BJ (cell line): ENCODE measurements around the gene DSG3. TPM values are rescaled to one million over a fixed set of nuclear protein-coding genes. Genes with fewer than 3 reads are reported as not detected.

Experiments used
- CTCF ChIA-PET: fragments of 350-600 bp; formaldehyde crosslinking; extraction: SDS; loops from one replicate; lab custom pipeline; 2021; ENCODE audit warnings: antibody characterized with exemption, inconsistent platforms; lab: Yijun Ruan, JAX
- POLR2A ChIA-PET: fragments of 300-600 bp; sonication (Branson Sonifier 250); formaldehyde crosslinking; extraction: SDS; loops from one replicate; lab custom pipeline; 2021; ENCODE audit warnings: antibody characterized with exemption; lab: Charles Lee
- DNase-seq: peaks from one replicate; pipeline ENCODE4 v3.0.0-alpha.2; 2011; ENCODE audit warnings: low read depth
- H3K27me3 ChIP-seq: 2 replicates; pipeline ENCODE4 v1.6.0; 2011; ENCODE audit warnings: low read length; ENCODE audit not compliant: control insufficient read depth, insufficient read depth
- H3K36me3 ChIP-seq: 2 replicates; pipeline ENCODE4 v1.5.1; 2011; ENCODE audit warnings: low read length; ENCODE audit not compliant: control insufficient read depth, insufficient read depth
- H3K4me3 ChIP-seq: 2 replicates; pipeline ENCODE4 v1.5.1; 2011; ENCODE audit warnings: low read depth, mild to moderate bottlenecking, control low read depth, low read length
- polyA plus RNA-seq: library from polyadenylated mRNA; depleted of rRNA; stranded (reverse); fragments of >200 nt; gene quantifications from 2 replicates; pipeline ENCODE4 v1.2.3, GENCODE V29; 2011
- TF ChIP-seq, protein P1 (sequence below): IDR thresholded peaks from 2 replicates; pipeline ENCODE4 v1.5.1; 2011; ENCODE audit warnings: low read depth, mild to moderate bottlenecking, control low read depth, inconsistent platforms, low read length, moderate library complexity; ENCODE audit not compliant: insufficient read depth

The DSG3 gene
- polyA plus RNA-seq, 1 experiment, result not detected

DNA sequence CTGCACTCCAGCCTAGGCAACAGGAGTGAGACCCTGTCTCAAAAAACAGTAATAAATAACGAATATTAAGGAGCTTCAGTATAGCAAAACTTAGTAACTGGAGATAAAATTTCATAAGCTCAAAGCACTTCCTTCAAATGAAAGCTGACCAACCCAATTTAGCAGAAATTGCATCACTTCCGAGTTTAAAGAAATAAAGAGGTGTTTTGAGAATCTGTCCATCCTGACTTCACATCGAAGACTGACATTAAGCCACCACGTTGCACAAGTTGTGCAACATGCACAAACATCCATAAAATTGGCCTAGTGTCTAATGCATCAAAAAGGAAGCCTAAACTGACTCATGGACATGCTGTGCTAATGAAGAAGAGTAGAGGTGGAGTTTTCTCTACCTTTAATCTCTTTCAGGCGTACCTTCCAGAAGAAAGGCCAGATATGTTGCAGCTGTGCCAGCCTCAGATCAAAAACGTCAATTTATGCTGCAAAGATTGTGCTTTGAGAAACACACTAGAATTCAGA, 7.7 kb upstream of the DSG3 start:
- H3K36me3 ChIP-seq, result no peaks in the 10 kb centered on the region
- no peaks in the 10 kb centered on the region for H3K27me3 ChIP-seq
- TF ChIP-seq, protein P1, sequence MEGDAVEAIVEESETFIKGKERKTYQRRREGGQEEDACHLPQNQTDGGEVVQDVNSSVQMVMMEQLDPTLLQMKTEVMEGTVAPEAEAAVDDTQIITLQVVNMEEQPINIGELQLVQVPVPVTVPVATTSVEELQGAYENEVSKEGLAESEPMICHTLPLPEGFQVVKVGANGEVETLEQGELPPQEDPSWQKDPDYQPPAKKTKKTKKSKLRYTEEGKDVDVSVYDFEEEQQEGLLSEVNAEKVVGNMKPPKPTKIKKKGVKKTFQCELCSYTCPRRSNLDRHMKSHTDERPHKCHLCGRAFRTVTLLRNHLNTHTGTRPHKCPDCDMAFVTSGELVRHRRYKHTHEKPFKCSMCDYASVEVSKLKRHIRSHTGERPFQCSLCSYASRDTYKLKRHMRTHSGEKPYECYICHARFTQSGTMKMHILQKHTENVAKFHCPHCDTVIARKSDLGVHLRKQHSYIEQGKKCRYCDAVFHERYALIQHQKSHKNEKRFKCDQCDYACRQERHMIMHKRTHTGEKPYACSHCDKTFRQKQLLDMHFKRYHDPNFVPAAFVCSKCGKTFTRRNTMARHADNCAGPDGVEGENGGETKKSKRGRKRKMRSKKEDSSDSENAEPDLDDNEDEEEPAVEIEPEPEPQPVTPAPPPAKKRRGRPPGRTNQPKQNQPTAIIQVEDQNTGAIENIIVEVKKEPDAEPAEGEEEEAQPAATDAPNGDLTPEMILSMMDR, result no peak
- POLR2A ChIA-PET, result no interaction called here
- DNase-seq, result no peak
- CTCF ChIA-PET, result no interaction called here
- no peak overlapping the region for H3K4me3 ChIP-seq

DNA sequence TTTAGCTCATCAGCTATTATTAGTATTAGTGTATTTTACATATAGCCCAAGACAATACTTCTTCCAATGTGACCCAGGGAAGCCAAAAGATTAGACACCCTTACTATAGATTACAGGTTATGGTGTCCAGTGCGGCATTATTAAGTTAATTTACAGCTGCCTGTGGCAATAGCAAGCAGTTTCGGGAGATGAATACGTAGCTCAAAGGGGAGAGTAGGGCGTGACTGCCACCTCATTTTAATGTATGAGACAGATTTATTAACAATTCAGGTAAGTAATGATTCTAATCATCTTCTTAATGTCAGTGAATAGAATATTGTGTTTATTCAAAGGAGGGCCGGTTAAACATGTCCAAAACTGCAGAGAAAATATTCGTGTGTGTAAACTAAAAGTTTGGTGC, 6.8 kb upstream of the DSG3 start:
- POLR2A ChIA-PET, result no interaction called here
- Histone ChIP-seq H3K27me3 (no peaks in the 10 kb centered on the region), H3K4me3 (no peak overlapping the region), H3K36me3 (no peaks in the 10 kb centered on the region)
- no peak for DNase-seq
- TF ChIP-seq, protein P1, result no peak
- CTCF ChIA-PET, result no interaction called here

DNA sequence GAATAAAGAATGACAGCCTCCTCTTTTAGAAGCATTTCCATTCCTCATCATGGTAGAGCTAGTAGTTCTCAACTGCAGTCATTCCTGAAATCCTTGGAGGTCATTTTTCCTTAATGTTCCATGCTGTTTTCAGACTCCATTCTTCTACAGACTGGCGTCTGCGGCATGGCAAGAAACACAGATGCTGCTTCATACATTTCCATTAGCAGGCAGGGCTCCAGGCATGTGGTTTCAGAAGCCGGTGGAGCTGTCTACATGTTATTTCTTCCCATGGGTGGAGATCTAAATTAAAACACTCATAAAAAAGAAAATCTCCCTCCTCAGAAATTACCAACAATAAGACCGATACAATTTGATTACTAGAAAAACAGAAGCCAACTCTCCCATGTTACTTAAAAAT, 6.0 kb upstream of the DSG3 start:
- TF ChIP-seq, protein P1, result no peak
- POLR2A ChIA-PET, result no interaction called here
- Histone ChIP-seq H3K4me3 (no peak overlapping the region), H3K27me3 (no peaks in the 10 kb centered on the region), H3K36me3 (no peaks in the 10 kb centered on the region)
- no peak for DNase-seq
- CTCF ChIA-PET, result no interaction called here

DNA sequence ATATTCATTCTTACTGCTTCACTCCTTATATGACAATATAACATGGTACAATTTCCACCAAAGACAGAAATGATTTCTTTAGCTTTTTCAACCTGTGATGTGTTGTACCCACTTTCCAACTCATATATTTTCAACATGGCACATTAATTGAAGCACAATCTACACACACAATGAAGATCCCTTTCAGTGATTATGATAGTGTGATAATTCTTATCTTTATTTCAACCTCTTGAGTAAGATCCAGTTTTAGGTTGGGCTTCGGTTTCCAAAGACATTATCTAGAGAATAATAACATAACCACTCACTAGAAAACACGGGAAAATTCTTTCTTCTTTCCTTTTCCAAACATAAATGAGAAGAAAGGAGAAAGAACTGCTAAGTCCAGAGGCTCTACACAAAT, 3.4 kb upstream of the DSG3 start:
- POLR2A ChIA-PET, result no interaction called here
- TF ChIP-seq, protein P1, result no peak
- CTCF ChIA-PET, result no interaction called here
- no peaks in the 10 kb centered on the region for H3K27me3 ChIP-seq
- H3K36me3 ChIP-seq, result no peaks in the 10 kb centered on the region
- DNase-seq, result no peak
- no peak overlapping the region for H3K4me3 ChIP-seq

DNA sequence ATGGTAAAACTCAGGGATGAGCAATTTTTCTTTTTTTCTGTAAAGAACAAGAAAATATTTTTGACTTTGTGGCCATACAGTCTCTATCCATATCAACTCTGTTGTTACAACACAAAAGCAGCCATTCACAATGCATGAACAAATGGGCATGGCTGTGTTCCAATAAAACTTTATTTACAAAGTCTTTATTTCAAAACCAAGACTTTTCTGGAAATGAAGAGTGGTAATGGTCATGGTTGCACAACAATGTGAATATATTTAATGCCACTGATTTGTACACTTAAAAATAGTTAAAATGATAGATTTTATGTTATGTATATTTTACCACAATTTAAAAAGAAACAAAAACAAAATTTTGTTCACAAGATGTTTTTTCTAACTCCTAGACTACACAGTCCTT, 1.6 kb upstream of the DSG3 start:
- TF ChIP-seq, protein P1, result no peak
- no peak for DNase-seq
- CTCF ChIA-PET, result no interaction called here
- POLR2A ChIA-PET, result no interaction called here
- Histone ChIP-seq H3K4me3 (no peak overlapping the region), H3K36me3 (no peaks in the 10 kb centered on the region), H3K27me3 (no peaks in the 10 kb centered on the region)
